HUES48 (cell line): ENCODE results near the gene RYR3.

Source experiments
- H3K27ac ChIP-seq: one replicate; pipeline ENCODE4 v1.7.0; 2013; ENCODE audit warnings: low read depth, low read length, inconsistent platforms
- H3K27me3 ChIP-seq: 2 replicates; pipeline ENCODE4 v1.6.1; 2013; ENCODE audit warnings: mild to moderate bottlenecking, low read length; ENCODE audit not compliant: control insufficient read depth, insufficient read depth
- H3K36me3 ChIP-seq: 2 replicates; pipeline ENCODE4 v1.6.1; 2013; ENCODE audit warnings: low read length; ENCODE audit not compliant: control insufficient read depth, insufficient read depth
- H3K4me1 ChIP-seq: 2 replicates; pipeline ENCODE4 v1.6.1; 2013; ENCODE audit warnings: mild to moderate bottlenecking, low read length; ENCODE audit not compliant: control insufficient read depth, insufficient read depth
- H3K4me3 ChIP-seq: 2 replicates; pipeline ENCODE4 v1.5.1; 2013; ENCODE audit warnings: mild to moderate bottlenecking, low read depth, low read length
- H3K9ac ChIP-seq: 2 replicates; pipeline ENCODE4 v1.6.1; 2013; ENCODE audit warnings: mild to moderate bottlenecking, low read depth, low read length, moderate library complexity
- H3K9me3 ChIP-seq: 2 replicates; pipeline ENCODE4 v1.6.1; 2013; ENCODE audit warnings: low read length; ENCODE audit not compliant: control insufficient read depth, insufficient read depth

Gene RYR3

DNA sequence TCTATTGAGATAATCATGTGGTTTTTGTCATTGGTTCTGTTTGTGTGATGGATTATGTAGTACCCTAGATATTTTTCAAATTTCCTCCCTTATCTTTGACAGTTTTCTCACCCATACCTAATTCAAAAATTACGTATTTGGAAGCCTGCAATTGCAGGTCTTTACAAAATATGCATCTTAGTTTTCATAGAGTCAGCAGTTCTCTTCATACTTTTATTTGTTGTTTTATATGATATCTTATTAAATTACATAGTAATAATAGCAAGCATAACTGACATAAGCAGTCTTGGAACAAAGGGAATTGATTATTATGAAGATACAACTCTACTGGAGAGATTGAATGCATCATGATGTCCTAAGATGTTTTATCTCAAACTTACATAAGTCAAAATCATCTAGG is 442.2 kb downstream of the RYR3 start:
- no peak overlapping the region for H3K9ac ChIP-seq

DNA sequence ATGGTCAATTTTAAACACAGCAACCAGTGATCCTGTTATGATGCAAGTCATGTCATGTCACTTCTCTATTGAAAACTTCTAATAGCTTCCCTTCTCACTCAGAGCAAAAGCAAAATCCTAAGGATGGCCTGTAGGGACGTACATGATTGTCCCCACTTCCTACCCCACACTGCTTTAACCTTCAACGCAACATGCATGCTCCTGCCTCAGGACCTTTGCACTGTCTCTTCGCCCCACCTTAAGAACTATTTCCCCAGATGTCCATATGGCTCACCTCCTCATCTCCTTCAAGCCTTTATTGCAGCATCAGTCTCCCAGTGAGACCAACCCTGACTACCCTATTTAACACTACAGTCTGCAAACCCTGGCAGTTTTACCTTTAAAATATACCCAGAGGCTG is 443.5 kb downstream of the RYR3 start:
- Histone ChIP-seq H3K36me3 (no peaks in the 10 kb centered on the region), H3K9ac (no peak overlapping the region), H3K27ac (no peak overlapping the region), H3K4me1 (no peaks in the 10 kb centered on the region), H3K27me3 (no peaks in the 10 kb centered on the region), H3K4me3 (no peak overlapping the region), H3K9me3 (no peaks in the 10 kb centered on the region)

More for the DNA sequence above, 442.2 kb downstream of the RYR3 start:
- H3K27ac ChIP-seq = no peak overlapping the region
- H3K36me3 ChIP-seq = no peaks in the 10 kb centered on the region
- no peak overlapping the region for H3K4me3 ChIP-seq
- H3K27me3 ChIP-seq = no peaks in the 10 kb centered on the region
- no peaks in the 10 kb centered on the region for H3K9me3 ChIP-seq
- no peaks in the 10 kb centered on the region for H3K4me1 ChIP-seq

DNA sequence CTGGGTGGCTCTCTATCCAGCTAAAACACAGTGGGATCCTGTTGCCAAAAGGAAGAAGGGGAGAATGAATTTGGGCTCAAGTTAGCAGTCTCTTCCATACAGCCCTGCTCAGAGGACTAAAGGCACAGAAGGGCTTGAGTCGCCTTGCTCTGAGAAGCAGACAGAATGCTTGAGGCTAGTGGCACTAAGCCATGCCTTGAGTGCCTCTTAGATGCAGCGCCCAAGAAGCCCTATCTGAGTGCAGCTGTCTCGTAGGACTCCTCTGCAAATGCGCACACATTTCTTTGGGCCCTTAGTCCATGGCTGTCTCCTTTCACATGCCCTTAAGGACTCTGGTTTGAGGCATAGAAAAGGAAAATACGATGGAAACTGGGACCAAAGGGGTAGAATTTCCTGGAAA is 446.2 kb downstream of the RYR3 start:
- Histone ChIP-seq H3K4me3 (no peak overlapping the region), H3K27me3 (no peaks in the 10 kb centered on the region), H3K36me3 (no peaks in the 10 kb centered on the region), H3K9ac (no peak overlapping the region), H3K27ac (no peak overlapping the region), H3K9me3 (no peaks in the 10 kb centered on the region), H3K4me1 (no peaks in the 10 kb centered on the region)

- Histone ChIP-seq H3K27ac (no peak overlapping the region), H3K9me3 (no peaks in the 10 kb centered on the region), H3K9ac (no peak overlapping the region), H3K4me3 (no peak overlapping the region), H3K27me3 (no peaks in the 10 kb centered on the region), H3K4me1 (no peaks in the 10 kb centered on the region), H3K36me3 (no peaks in the 10 kb centered on the region)
Observed at GRCh38 chr15:33757516-33758232, 446.9 kb downstream of the RYR3 start.

GRCh38 chr15:33766389-33766788 is 455.6 kb downstream of the RYR3 start:
- Histone ChIP-seq H3K9ac (no peak overlapping the region), H3K4me3 (no peak overlapping the region), H3K27me3 (no peaks in the 10 kb centered on the region), H3K36me3 (no peaks in the 10 kb centered on the region), H3K27ac (no peak overlapping the region), H3K4me1 (no peaks in the 10 kb centered on the region), H3K9me3 (no peaks in the 10 kb centered on the region)

DNA sequence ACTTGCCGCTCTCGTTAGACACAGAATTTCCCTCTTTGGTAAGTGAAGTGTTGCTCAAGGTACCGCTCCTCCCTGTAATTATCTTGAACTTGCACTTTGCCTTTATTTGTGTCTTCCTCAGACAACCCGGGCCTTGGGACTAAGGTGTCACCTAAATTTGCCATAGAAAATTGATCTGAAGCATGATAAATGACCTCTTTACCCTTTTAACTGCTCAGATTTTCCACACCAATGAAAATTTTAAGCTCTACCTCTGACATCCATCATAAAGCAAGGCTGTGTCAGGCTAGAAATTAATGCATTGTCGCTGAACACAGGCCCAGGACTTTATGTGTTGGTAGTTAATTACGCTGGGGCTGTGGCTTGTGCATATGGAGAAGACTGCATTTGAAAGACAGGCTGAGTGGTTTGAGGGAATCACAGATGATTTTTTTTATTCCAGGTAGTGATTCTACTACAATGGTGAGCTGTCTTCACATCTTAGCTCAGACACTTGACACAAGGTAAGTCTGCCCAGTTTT is 458.0 kb downstream of the RYR3 start:
- H3K36me3 ChIP-seq = no peaks in the 10 kb centered on the region
- no peaks in the 10 kb centered on the region for H3K4me1 ChIP-seq
- no peaks in the 10 kb centered on the region for H3K27me3 ChIP-seq
- H3K27ac ChIP-seq = no peak overlapping the region
- no peak overlapping the region for H3K4me3 ChIP-seq
- H3K9ac ChIP-seq = no peak overlapping the region
- no peaks in the 10 kb centered on the region for H3K9me3 ChIP-seq

DNA sequence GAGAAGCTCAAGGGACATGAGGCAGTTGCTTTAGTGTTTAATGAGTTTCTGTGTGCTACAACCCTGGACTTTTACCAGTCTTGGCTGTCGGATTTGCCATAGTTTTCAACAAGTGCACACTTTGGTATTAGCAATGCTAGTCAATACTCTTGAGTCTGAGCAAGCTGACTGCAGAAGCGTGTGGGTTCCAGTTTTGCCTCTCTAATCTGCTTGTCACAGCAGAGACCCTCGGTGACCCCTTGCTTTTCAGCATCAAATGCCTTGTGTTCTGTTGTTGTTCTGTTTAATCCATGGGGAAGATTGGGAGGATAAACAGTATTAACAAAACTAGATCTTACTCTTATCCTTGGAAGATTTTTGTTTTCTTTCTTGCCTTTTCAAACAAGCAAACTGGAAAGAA is 463.2 kb downstream of the RYR3 start:
- Histone ChIP-seq H3K9me3 (no peaks in the 10 kb centered on the region), H3K27ac (no peak overlapping the region), H3K4me1 (no peaks in the 10 kb centered on the region), H3K9ac (no peak overlapping the region), H3K27me3 (no peaks in the 10 kb centered on the region), H3K36me3 (no peaks in the 10 kb centered on the region), H3K4me3 (no peak overlapping the region)

DNA sequence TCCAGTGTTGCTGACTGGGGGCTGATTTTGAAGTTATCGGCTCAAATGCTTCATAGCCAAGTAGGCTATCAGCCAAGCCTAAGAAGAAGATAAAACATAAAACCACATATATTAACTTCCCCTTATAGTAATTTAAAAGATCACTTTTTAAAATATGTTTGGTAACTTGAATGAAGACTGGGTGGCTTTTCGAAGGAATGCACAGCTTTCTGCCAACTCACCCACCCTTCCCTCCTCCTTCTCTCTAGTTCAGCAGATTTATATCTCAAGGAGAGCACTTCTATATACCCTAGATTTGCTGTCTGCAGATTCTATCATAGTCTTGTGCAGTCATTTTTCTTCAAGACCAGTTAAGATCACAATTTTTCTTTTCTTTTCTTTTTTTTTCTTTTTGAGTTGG is 468.1 kb downstream of the RYR3 start:
- no peak overlapping the region for H3K27ac ChIP-seq
- H3K4me1 ChIP-seq = peaks cover 5% of the 10 kb centered on the region
- no peaks in the 10 kb centered on the region for H3K9me3 ChIP-seq
- H3K9ac ChIP-seq = no peak overlapping the region
- H3K4me3 ChIP-seq = no peak overlapping the region
- H3K27me3 ChIP-seq = no peaks in the 10 kb centered on the region
- no peaks in the 10 kb centered on the region for H3K36me3 ChIP-seq

DNA sequence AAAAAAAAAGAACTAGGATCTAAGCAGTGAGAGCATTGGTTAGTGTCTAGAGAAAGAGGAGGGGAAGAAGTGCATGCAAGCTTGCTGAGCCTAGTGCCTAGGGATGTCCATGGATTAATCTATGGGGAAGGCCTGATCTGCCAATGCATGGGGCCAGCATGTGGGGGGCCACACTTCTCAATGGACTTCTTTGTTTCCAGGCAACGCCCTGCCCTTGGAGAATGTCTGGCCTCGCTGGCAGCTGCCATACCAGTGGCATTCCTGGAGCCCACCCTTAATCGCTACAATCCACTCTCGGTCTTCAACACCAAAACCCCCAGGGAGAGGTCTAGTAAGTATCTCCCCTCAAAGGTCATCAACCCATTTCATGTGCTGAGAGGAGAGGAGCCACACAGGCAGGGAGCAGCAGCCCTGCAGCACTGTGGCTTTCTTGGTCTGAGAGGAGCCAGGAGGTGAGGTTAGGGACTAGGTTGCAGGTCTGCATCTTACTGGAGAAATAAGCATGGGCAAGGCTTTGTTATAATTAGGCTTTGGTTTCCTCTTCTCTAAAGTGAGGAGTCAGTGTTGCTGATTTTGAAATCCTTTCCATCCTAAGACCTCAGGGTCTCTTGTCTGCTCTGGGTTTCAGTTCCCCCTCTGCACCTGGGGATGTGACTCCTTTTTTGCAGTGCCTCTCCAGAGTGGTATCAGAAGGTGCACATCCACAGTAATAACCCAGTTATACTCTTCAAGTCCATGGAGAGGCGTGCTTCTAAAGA is 469.4 kb downstream of the RYR3 start:
- H3K9me3 ChIP-seq = no peaks in the 10 kb centered on the region
- no peak overlapping the region for H3K27ac ChIP-seq
- H3K36me3 ChIP-seq = no peaks in the 10 kb centered on the region
- no peak overlapping the region for H3K9ac ChIP-seq
- no peaks in the 10 kb centered on the region for H3K27me3 ChIP-seq
- H3K4me1 ChIP-seq = peaks cover 5% of the 10 kb centered on the region
- no peak overlapping the region for H3K4me3 ChIP-seq

GRCh38 chr15:33782966-33783365 is 472.2 kb downstream of the RYR3 start:
- no peak overlapping the region for H3K27ac ChIP-seq

DNA sequence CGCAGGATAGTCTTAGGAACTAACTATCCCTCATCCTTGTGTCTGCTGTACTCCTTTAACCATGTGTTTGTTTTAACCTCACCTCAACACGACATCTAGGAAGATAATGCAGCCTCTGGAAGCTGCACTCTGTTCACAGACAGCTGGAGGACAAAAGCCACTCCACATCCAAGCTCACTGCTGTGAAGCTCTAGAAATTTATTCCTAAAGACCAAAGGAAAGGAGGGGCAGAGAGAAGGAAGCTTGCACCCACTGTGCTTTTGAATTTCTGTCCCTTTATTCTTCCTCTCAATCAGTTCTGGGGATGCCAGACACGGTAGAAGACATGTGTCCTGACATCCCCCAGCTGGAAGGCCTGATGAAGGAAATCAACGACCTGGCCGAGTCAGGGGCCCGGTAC is 474.6 kb downstream of the RYR3 start:
- H3K27me3 ChIP-seq = no peaks in the 10 kb centered on the region
- H3K4me1 ChIP-seq = peaks cover 5% of the 10 kb centered on the region

More at GRCh38 chr15:33782966-33783365, 472.2 kb downstream of the RYR3 start:
- Histone ChIP-seq H3K36me3 (no peaks in the 10 kb centered on the region), H3K4me1 (peaks cover 5% of the 10 kb centered on the region), H3K9me3 (no peaks in the 10 kb centered on the region), H3K9ac (no peak overlapping the region), H3K27me3 (no peaks in the 10 kb centered on the region), H3K4me3 (no peak overlapping the region)

More for the DNA sequence above, 474.6 kb downstream of the RYR3 start:
- no peak overlapping the region for H3K9ac ChIP-seq
- H3K9me3 ChIP-seq = no peaks in the 10 kb centered on the region
- no peak overlapping the region for H3K27ac ChIP-seq
- H3K36me3 ChIP-seq = no peaks in the 10 kb centered on the region
- no peak overlapping the region for H3K4me3 ChIP-seq
